GM15510 (cell line): ENCODE results near the gene PRKACA.

ENCODE experiments used
- POLR2A ChIP-seq: IDR thresholded peaks from 3 replicates; pipeline ENCODE4 v1.6.1; 2011; ENCODE audit warnings: borderline replicate concordance; ENCODE audit not compliant: insufficient read length; ENCODE audit errors: extremely low read depth

The PRKACA gene

DNA sequence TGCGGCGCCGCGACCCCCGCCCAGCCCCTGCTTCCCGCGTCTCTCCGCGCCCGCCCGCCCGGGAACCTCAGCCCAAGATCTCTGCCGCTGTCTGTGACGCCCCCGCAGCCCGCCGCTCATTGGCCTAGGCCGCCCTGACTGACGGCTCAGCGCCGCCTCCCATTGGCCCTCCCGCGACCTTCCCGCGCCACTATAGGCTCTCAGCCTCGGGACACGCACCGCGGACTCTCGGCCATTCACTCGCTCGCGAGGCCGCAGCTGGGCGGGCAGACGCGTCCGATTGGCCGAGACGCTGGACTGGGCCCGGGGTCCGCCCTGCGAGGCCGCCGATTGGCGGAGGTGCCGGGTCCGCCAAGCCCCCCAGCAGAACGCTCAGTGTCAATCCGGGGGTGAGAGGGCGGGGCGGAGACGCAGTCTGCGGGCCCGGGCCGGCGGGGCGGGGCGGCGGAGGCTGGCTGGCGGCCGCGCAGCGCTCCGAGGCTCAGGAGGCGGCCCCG, at the start of gene PRKACA:
Gene PRKACA, minus strand, starts transcription at position 95 of the 497 bp plus-strand sequence. CDS start 215 bp downstream, outside the sequence.
- TF ChIP-seq POLR2A = no peak

DNA sequence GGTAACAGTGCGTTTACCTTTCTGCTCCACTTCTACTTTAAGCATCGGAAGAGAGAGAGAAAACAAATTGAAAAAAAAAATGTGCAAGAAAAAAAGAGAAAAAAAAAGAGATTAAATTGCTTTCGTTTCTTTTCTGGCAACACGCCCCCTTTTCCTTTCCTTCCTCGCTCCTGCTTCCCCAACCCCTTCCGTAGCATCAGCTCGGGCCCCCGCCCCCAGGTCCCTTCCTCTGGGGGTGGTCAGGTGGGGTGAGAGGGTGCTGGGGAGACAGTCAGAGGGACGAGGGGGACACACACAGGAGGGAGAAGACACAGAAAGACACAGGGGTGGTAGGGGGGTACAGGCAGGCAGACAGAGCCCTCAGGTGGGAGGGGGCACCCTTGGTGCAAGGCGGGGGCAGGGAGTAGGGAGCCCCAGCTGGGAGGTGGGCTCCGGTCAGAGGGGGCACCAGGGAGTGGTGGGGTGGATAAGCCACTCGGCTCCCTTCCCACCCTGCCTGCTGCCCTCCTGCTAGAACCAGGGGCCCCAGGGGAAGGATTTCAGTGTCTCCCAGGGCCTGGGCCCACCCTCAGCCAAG, 49.5 kb upstream of the PRKACA start:
- no peak for TF ChIP-seq POLR2A

- no peak for TF ChIP-seq POLR2A
These were observed 48.6 kb upstream of the PRKACA start for GRCh38 chr19:14165990-14166830.

DNA sequence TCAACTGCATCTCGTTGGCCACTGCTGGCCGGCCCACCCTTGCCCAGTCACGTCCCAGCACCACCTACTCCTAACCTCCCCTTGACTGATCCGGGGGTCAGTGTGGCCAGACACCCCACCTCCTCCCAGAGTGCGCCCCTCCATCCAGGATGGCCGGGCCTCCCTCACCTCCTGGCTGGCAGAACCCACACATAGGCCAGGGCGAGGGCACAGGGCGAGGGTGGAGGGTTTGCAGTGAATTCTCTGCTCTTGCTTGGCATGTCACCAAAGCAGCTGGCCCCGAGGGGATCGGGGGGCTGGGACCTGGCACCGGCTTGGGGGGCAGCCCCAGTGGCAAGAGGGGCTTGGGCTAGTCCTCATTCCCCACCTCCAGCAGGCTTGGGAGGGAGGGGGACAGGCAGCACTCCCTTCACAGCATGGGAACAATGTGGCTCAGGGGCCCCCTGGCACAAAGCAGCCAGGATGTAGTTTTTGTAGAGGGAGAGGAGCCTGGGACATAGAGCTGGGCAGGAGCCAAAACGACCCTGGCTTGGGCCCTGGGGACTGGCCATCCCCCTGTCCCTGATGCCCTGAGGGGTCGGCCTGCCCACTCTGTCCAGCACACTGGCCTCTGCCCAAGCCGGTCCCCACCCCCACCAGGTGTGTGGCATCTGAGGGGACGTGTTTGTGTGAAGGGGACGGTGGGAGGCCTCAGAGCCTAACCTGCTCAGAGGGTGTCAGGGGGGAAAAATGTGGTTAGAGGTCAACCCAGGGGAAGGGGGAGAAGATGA, 47.3 kb upstream of the PRKACA start:
- TF ChIP-seq POLR2A = no peak

- TF ChIP-seq POLR2A = no peak
These were observed 46.5 kb upstream of the PRKACA start for GRCh38 chr19:14164082-14164481.

DNA sequence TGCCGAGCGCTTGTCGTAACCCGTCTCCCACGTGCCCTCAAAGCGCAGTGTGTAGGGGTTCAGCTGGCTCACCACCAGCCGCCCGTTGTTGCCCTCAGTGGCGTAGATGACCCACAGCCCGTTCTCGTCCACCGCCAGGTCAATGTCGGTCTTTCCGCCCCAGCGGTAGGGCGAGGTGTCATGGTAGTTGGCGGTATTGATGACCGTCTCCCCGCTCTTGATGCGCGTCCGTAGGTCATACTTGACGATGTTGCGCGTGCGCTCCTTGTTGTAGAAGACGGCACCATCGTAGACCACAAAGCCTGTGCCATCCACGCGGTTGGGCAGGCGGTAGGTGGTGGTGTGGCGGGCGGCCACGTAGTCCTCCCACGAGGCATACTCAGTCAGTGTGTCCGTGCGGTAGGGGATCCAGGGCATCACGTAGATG, 45.3 kb upstream of the PRKACA start:
- no peak for TF ChIP-seq POLR2A

- no peak for TF ChIP-seq POLR2A
These were observed 43.7 kb upstream of the PRKACA start for GRCh38 chr19:14161305-14161704.

DNA sequence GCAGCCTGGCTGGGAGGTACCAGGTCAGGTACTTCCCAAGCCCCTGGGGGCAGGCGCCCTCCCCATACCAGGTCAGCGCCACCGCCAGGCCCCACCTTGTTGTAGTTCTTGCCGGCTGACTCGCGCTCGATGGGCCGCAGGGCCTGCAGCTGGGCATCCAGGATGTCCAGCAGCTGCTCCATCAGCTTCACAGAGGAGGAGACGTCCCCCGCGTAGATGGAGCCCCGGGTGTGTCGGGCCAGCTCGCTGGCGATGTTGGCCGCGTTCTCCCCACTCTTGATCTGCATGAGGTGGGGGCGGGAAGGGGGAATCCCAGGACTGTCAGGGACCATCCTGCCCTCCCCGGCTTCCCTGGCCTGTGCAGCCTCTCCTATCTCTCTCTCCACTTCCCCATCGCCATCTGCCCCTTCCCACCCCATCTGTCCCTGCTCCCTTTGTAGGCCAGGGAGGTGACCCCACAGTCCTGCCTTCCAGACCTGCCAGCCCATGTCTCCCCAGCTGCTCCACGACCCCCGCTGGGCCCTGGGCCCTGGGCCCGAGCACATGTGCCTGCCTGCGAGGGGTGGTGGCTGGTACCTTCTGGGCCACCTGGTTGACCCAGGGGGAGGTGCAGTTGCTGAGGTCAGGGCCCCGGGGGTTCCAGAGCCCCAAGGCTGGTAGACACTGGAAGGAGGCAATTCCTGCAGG, 42.6 kb upstream of the PRKACA start:
- no peak for TF ChIP-seq POLR2A

- no peak for TF ChIP-seq POLR2A
These were observed 41.5 kb upstream of the PRKACA start for GRCh38 chr19:14159059-14159458.

- no peak for TF ChIP-seq POLR2A
These were observed 40.9 kb upstream of the PRKACA start for GRCh38 chr19:14158276-14159023.

GRCh38 chr19:14156971-14157717, 39.6 kb upstream of the PRKACA start:
- no peak for TF ChIP-seq POLR2A

DNA sequence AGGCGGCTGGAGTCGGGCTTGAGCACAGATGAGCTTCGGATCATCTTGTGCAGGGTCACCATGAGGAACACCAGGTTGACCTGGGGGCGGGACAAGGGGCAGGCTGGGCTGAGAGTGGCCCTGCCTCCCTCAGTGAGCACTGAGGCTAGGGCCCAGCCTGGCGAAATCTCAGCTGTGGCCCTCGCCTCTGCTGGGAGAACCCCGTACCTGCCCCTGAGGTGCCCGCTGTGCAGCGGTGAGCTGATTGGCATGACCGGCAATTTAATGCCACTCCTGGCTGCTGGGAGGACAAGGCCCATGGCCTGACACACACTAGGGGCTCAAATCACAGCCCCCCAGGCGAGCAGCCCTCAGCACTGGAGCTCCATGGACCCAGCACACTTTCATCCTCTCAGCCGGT, 38.6 kb upstream of the PRKACA start:
- TF ChIP-seq POLR2A = no peak

DNA sequence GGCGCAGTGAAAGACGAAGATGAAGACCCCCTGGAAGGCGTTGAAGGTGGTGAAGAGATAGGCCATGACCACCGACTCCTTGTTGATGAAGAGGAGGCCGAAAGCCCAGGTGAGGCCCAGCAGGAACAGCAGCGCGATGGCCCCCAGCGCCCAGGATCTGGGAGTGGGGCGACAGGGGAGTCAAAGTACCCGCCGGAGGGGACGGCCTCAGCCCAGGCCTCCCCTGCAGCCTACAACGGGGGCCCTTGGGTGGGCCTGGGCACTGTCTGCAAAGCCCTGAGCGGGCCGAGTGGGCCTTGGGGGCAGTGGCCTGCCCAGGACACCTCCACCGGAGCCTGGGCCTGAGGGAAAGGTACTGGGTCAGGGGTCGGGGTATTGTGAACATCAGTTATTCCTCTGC, 37.8 kb upstream of the PRKACA start:
- no peak for TF ChIP-seq POLR2A

DNA sequence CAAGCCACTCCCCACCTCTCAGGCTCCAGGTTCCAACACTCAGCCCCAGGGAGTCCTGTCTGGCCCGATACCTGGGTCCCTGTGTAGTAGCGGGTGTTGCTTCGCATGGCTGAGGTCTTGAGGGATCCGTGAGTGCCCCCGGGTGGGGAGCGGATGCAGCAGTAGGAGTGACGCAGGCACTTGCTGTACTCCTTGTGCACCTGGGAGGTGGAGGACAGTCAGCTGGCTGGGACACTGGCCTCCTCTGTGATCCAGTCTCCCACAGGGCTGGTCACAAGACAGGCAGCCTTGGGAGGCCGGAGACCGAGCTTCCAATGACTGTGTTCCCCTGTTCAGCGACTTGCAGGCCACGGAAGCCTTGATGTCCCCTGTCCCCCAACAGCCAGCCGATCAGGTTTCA, 35.2 kb upstream of the PRKACA start:
- TF ChIP-seq POLR2A = no peak
